ENCODE results near the gene PPP1R16B.
"Not testable (repeated sequence)": the region's sequence is repeated elsewhere in the genome, so short reads cannot be mapped to it uniquely, and the experiment has no call there.

The PPP1R16B gene

DNA sequence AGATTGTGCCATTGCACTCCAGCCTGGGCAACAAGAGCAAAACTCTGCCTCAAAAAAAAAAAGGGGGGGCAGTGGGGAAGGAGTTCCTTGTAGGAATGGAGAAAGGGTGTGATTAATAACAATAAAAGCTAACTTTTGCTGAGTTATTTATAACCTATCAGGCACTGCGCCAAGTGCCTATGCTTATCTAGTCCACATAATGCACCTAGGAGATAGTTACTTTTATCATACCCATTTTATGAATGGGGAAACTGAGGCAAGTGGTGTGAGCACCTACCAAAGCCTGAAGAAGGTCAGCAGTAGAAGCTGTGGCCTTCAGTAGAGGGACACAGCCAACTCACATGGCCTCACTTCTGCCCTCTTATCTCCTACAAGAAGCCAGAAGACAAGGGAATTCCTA, 13.6 kb upstream of the PPP1R16B start:
- no peak for DNase-seq (ENCODE audit: low read depth, low spot score)

GRCh38 chr20:38794057-38794456, 11.4 kb upstream of the PPP1R16B start:
- not testable (repeated sequence) for DNase-seq (ENCODE audit: low read depth, low spot score)

DNA sequence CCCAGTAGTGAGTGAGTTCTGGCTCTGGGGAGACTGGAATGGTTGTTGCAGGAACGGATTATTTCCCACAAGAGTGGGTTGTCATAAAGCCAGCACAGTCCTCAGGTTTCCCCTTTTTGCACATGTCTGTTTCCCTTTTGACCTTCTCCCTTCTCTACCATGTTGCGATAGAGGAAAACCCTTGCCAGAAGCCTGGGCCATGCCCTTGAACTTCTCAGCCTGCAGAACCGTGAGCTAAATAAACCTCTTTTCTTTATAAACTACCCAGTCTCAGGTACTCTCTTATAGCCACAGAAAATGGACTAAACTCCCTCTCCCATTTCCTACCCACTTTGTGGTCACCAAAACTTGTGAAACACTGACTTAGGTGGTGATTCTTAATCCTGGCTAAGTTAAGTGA, 7.2 kb upstream of the PPP1R16B start:
- no peak for DNase-seq (ENCODE audit: low read depth, low spot score)

GRCh38 chr20:38799203-38799602, 6.3 kb upstream of the PPP1R16B start:
- DNase-seq (ENCODE audit: low read depth, low spot score) = no peak

DNA sequence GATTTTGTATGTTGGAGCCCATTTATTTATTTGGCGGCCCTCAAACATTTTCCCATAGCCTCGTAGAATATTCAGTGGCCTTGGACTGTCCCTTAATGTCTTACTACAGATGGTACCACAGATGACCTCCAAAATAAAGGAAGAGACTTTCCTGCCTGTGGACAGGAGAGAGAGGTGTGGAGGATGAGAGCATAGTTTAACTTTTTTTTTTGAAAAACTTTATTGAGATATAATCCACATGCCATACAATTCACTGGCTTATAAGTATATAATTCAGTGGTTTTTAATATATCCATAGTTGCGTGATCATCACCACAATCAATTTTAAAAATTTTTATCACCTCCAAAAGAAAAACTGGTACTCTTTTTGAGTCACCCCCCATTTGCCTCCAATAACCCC, 4.6 kb upstream of the PPP1R16B start:
- no peak for DNase-seq (ENCODE audit: low read depth, low spot score)

DNA sequence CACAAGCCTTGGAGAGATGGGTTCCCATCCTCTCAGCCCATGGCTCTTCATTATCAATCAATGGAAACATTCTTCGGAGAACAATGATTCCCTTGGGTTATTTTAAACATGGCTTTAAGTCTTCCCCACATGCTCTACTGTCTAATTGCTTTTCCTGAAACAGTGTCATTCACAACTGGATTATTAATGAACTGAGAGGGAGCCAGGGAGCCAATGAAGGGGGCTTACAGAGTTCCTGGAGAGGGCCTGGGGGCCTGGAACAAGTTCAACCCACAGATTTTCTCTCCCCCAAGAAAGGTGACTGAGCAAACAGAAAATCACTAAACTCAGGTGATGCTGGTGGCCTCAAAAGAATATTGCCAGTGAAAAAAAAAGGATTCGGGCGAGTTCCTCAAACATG, 1.3 kb upstream of the PPP1R16B start:
- DNase-seq (ENCODE audit: low read depth, low spot score) = no peak

- DNase-seq (ENCODE audit: low read depth, low spot score) = no peak
These were observed 605 bp upstream of the PPP1R16B start for GRCh38 chr20:38804682-38805501.

DNA sequence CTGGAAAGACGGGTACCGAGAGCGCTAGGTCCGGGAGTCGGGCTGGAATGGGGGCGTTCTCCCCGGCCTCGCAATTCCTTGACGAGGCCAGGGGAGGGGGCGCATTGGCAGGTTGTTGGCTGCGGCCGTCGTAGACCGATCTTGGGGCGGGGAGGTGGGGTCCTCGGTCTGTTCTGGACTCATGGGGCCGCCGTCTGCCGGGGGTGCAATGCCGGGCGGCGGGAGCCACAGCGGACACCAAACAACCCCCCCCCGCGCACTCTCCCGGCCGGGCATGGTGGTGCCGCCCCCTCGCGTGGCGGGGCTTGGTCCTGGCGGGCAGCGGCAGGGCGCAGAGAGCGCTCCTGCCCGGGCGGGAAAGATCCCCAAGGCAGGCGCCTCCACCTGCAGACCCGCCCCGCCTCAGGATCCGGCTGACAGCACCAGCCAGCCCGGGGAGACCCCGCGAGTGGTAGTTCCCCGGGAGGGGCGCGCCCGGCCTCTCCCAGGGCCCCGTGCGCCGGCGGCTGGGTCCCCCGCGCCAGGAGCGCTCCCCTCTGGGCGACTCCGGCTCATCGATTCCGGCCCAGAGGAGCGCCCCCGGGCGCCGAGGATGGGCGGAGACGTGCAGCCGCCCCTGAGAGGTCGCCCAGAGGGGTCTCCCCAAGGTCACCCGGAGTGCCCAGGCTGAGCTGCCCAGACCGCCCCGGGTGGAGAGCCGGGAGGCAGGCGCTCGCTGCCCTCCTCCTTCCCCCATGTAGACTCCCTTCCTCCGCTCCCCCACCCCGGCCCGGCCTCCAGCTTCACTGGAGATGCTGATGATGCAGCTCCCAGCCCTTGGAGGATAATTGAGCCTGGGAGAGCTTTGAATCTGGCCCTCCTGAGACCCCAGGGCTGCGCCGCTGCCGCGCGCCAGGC, 709 bp downstream of the PPP1R16B start:
- DNase-seq (ENCODE audit: low read depth, low spot score) = no peak

GRCh38 chr20:38806855-38807655, 1.6 kb downstream of the PPP1R16B start:
- DNase-seq (ENCODE audit: low read depth, low spot score) = no peak

DNA sequence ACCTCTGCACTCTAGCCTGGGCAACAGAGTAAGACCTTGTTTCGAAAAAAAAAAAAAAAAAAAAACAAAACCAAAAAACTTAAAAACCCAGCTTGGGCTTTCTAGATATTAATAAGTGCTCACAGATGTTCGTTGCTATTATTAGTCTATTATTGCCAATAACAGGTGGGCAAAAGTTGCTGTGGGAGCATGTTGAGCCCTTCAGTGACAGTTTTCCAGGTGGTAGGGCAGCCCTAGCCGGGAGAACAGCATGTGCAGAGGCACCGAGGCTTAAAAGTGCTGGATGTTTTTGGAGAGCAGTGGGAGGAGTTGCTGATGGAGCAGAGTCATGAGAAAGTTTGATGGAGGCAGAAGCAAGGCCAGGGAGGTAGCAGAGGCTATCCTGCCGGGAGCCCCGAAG, 4.4 kb downstream of the PPP1R16B start:
- no peak for DNase-seq (ENCODE audit: low read depth, low spot score)

DNA sequence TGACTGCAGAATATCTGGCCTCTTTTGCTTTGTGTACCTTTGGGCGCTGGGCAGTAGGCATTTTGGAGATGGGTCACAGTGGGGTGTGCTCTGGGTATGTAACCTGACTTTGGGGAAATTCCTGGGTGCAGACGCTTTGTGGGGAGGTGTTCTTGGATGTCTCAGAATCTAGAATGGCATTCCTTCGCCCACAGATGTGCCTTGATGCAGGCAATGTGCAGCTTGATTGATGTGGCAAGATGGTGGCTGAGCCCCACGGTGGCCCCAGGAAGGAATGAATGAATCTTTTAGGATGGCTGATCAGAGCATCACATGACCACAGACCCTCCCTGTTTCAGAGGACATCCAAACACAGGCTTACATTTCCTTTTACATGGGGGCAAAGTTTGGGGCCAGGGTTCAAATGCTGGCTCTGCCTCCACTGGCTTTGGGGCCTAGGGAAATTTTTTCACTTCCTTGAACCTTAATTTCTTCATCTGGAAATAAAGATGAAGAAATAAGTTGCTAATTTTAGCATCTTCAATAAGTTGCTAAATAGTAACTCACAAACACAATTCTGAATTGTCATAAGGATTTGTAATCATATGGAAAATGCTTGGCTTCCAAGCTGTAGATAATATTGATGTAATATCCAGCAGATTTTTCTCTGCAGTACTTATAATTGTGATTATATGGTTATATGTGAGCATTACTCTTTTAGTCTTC, 5.6 kb downstream of the PPP1R16B start:
- no peak for DNase-seq (ENCODE audit: low read depth, low spot score)

- no peak for DNase-seq (ENCODE audit: low read depth, low spot score)
These were observed 6.3 kb downstream of the PPP1R16B start for GRCh38 chr20:38811769-38812168.

- no peak for DNase-seq (ENCODE audit: low read depth, low spot score)
These were observed 6.7 kb downstream of the PPP1R16B start for GRCh38 chr20:38812182-38812581.

DNA sequence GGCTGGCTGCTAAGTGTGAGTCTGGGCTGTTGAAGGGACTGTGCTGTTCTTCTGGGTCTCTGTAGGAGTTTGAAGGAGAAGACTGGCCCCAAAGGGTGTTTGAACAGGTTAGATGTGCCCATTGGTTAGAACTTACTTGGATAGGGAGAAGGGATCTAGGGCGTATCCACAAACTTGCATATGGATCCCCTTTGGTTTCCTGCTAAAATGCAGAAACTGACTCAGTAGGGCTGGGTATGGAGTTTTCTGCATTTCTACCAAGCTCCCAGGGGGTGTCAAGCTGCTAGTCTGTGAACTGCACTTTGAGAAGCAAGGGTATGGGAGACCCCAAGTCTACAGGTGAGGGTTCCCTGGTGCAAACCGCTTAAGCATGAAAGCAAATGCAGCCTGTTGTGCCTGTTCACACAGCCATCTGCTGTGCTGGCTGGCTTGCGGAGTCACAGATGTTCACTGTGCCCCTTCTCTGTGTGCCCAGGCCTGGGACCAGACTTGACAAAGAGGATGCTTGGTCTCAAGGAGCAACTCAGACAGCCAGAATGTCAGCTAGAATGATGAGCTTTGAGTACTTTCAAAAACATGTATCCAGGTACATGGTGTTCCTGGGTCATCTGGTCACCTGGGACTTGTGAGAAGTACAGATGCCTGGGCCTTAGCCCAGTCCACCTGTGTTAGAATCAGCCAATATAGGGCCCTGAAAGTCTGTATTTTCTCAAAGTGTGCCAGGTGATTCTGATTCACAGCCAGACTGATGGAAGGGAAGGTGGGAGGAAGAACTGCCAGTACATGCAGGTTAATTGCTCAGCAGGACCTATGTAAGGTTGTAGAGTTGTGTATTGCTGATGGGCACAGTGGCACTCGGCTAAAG, 7.4 kb downstream of the PPP1R16B start:
- DNase-seq (ENCODE audit: low read depth, low spot score) = no peak

DNA sequence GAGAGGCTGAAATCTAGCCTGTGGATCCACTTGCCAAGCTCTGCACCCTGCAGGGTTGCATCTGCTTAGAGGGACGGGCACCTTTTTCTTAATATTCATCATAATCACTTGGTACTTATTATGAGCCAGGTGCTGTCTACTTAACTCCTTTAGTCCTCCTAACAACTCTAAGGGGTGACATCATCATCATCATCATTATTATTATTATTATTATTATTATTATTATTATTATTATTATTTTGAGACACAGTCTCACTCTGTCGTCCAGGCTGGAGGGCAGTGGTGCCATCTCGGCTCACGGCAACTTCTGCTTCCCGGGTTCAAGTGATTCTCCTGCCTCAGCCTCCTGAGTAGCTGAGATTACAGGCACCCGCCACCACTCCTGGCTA, 8.1 kb downstream of the PPP1R16B start:
- not testable (repeated sequence) for DNase-seq (ENCODE audit: low read depth, low spot score)

DNA sequence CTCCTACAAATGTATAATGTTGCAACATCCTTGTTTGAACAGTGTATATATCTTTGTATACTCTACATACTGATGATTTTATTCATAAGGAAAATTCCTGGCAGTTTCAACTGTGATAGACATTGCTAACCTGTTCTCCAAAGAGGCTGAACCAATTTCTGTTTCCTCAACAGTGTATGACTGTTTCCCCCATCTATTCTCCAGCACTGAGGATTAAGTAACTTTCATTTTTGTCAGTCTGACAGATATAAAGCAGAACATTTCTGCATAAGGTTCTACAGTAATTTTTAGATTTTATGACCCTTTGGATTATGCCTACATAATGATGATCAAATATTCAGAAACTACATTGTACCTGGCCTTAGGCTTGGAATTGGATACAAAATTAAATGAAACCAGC, 9.9 kb downstream of the PPP1R16B start:
- DNase-seq (ENCODE audit: low read depth, low spot score) = no peak

DNA sequence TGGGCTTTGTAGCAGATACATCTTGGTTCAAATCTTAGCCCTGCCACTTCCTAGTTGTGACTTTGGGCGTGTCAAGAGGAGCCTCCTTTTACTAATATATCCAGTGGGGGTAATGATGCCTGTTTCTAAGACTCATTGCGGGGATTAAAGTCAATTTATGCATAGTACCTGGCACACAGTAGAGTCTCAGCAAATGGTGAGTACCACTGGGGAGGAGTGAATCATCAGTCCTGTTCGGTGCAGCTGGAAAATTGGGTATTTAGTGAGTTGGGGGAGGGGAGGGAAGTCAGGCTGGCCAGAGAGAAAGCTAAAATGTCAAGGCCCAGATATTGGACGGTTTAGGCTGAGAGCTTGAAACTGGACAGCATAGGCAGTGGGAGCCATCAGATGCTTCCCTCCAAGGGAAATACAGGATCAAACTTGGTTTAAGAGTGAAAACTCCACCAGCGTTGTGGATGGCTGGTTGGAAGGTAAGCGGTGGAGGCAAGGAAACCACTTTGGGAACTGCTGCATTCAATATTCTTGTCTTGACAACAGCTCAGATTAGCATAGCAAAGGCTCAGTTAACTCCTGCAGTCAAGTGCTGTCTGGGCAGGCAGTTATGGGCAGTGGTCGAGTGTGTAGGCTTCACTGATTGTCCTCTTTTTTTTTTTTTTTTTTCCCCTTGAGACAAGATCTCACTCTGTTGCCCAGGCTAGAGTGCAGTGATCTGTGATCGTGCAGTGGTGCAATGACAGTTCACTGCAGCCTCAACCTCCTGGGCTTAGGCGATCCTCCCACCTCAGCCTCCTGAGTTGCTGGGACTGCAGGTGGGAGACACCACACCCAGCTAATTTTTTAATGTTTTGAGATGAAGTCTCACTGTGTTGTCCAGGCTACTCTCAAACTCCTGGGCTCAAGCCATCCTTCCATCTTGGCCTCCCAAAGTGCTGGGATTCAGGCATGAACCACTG, 12.9 kb downstream of the PPP1R16B start:
- DNase-seq (ENCODE audit: low read depth, low spot score) = no peak

- DNase-seq (ENCODE audit: low read depth, low spot score) = no peak
These were observed 20.0 kb downstream of the PPP1R16B start for GRCh38 chr20:38825571-38825900.

DNA sequence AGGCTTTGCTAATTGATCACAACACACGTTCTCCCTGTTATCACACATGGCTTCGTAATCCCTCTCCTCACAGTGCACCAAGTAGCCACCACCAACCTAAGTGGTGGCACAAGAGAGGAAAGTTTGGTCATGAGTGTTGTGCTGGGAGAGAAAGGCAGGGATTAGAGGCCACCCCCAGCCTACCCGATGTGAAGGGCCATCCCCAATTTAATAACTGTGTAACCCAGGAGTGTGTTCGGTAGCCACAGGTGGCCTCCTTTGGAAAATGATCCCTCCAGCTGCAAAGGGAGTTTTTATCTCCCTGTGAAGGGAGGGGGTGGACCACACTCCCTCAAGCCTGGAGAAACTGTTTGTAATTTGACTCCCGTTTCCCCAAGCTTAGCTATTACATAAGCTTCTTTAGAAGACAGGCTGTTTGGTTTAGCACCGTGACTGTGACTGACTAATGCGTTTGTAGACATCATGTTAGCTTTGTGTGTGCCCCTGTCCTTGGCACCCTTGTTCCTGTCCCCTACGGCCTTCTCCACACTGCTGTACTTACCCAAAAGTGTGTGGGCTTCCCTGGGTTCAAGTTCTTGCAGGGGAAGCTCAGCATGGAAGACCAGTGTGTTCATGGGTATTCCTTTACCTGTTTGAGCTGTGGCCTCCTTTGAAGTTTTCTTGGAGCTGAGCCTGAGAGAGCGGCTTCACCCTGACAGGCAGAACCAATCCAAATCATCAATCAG, 20.6 kb downstream of the PPP1R16B start:
- no peak for DNase-seq (ENCODE audit: low read depth, low spot score)
